GM12878 (cell line): Measurements from ENCODE around the gene FAM47E. TPM values are rescaled to one million over a fixed set of nuclear protein-coding genes. Genes with fewer than 3 reads are reported as not detected.

Source experiments
- ATAC-seq: fragments of 200-7000 bp; cut with Tn5 transposase; 3 replicates; pipeline ENCODE4 v1.9.1; 2020; ENCODE audit warnings: mild to moderate bottlenecking, moderate library complexity
- BruUV-seq: library from RNA; stranded (reverse); fragments of 400-500 nt; replicated peaks from 2 replicates; lab custom pipeline; 2021; lab: Mats Ljungman, UMichigan
- CTCF ChIA-PET: fragments of 300-600 bp; sonication (Branson Sonifier 250); formaldehyde crosslinking; extraction: SDS; loops from one replicate; lab custom pipeline; 2021; ENCODE audit warnings: inconsistent platforms; lab: Yijun Ruan, JAX
- POLR2A ChIA-PET: fragments of 350-600 bp; formaldehyde crosslinking; extraction: SDS; loops from one replicate; lab custom pipeline; 2021; ENCODE audit warnings: inconsistent platforms; lab: Charles Lee
- RAD21 ChIA-PET: fragments of 300-600 bp; sonication (Branson Sonifier 250); formaldehyde crosslinking; loops from one replicate; lab custom pipeline; 2023; ENCODE audit warnings: antibody characterized with exemption; ENCODE audit not compliant: unreplicated experiment; lab: Charles Lee
- SMC1A ChIA-PET: fragments of 300-600 bp; sonication (Branson Sonifier 250); formaldehyde crosslinking; loops from one replicate; lab custom pipeline; 2023; ENCODE audit not compliant: unreplicated experiment, uncharacterized antibody; lab: Charles Lee
- DNase-seq: peaks from one replicate; pipeline ENCODE4 v3.0.0-alpha.2; 2011; ENCODE audit warnings: low read depth, low spot score
- FAIRE-seq: peaks from 3 replicates; lab custom pipeline; 2011; peaks lifted over from hg19 to GRCh38; lab: Jason Lieb, UNC
- H2AFZ ChIP-seq: 2 replicates; pipeline ENCODE4 v1.6.0; 2011; ENCODE audit warnings: low read depth, low read length, control low read depth; ENCODE audit not compliant: control insufficient read depth
- H3K27ac ChIP-seq: 2 replicates; pipeline ENCODE4 v1.5.1; 2011; ENCODE audit warnings: control low read depth; ENCODE audit not compliant: control insufficient read depth, insufficient read depth
- H3K27me3 ChIP-seq, 2 experiments: replicated peaks in 1 of 2; 2 replicates each; pipeline versions ENCODE4 v1.6.0 to v1.6.1; 2011; ENCODE audit warnings: low read length in 1 of 2; ENCODE audit not compliant: control insufficient read depth in 2 of 2, insufficient read depth in 2 of 2
- H3K36me3 ChIP-seq, 2 experiments: 2 replicates each; pipeline ENCODE4 v1.5.1; 2011; ENCODE audit warnings: low read length in 1 of 2; ENCODE audit not compliant: control insufficient read depth in 2 of 2, insufficient read depth in 2 of 2
- H3K4me1 ChIP-seq: 2 replicates; pipeline ENCODE4 v1.6.1; 2011; ENCODE audit warnings: mild to moderate bottlenecking, low read length, moderate library complexity, mixed read lengths; ENCODE audit not compliant: control insufficient read depth, insufficient read depth
- H3K4me2 ChIP-seq: 2 replicates; pipeline ENCODE4 v1.6.0; 2011; ENCODE audit warnings: control low read depth; ENCODE audit not compliant: control insufficient read depth, insufficient read depth
- H3K4me3 ChIP-seq: fragments of 200-600 bp; sonication (generic); 2 replicates; pipeline ENCODE4 v1.5.1; 2016
- H3K79me2 ChIP-seq: 2 replicates; pipeline ENCODE4 v1.6.0; 2011; ENCODE audit warnings: low read length; ENCODE audit not compliant: control insufficient read depth, insufficient read depth
- H3K9ac ChIP-seq: 2 replicates; pipeline ENCODE4 v1.8.0; 2011; ENCODE audit warnings: low read length, control low read depth, mixed read lengths; ENCODE audit not compliant: control insufficient read depth, insufficient read depth
- H3K9me3 ChIP-seq: replicated peaks from 3 replicates; pipeline ENCODE4 v1.5.1; 2011; ENCODE audit warnings: mild to moderate bottlenecking, low read length; ENCODE audit not compliant: control insufficient read depth, insufficient read depth
- H4K20me1 ChIP-seq: 2 replicates; pipeline ENCODE4 v1.6.0; 2011; ENCODE audit not compliant: control insufficient read depth, insufficient read depth
- BACH1 ChIP-seq: fragments of 450-650 bp; IDR thresholded peaks from 2 replicates; pipeline ENCODE4 v1.6.1; 2017; ENCODE audit warnings: mild to moderate bottlenecking, borderline replicate concordance
- BRCA1 ChIP-seq: IDR thresholded peaks from 2 replicates; pipeline ENCODE4 v1.6.1; 2011; ENCODE audit warnings: low read depth, low read length, improper control_type of control experiment
- CREB1 ChIP-seq: IDR thresholded peaks from 2 replicates; pipeline ENCODE4 v1.6.1; 2012; ENCODE audit warnings: low read depth, mild to moderate bottlenecking, inconsistent platforms
- CTCF ChIP-seq, 3 experiments: IDR thresholded peaks in 2 of 3; conservative IDR thresholded peaks in 1 of 3; 2 replicates each; pipeline ENCODE4 v1.5.1; 2011; ENCODE audit warnings: low read depth in 3 of 3, low read length in 3 of 3, mild to moderate bottlenecking in 3 of 3, control low read depth in 2 of 3, moderate library complexity in 2 of 3, inconsistent platforms in 1 of 3, mixed read lengths in 1 of 3; ENCODE audit not compliant: control insufficient read depth in 2 of 3, insufficient read depth in 1 of 3; ENCODE audit errors: extremely low read depth in 1 of 3
- CUX1 ChIP-seq: IDR thresholded peaks from 2 replicates; pipeline ENCODE4 v1.6.1; 2012; ENCODE audit warnings: improper control_type of control experiment, low read depth, low read length; ENCODE audit not compliant: insufficient replicate concordance
- HDGF ChIP-seq: fragments of 450-650 bp; IDR thresholded peaks from 2 replicates; pipeline ENCODE4 v1.6.1; 2016; ENCODE audit warnings: antibody characterized with exemption
- KDM1A ChIP-seq: fragments of 200-600 bp; sonication (generic); IDR thresholded peaks from 2 replicates; pipeline ENCODE4 v1.6.1; 2016; ENCODE audit warnings: borderline replicate concordance
- NFYB ChIP-seq: IDR thresholded peaks from 2 replicates; pipeline ENCODE4 v1.6.1; 2011; ENCODE audit warnings: low read depth, mild to moderate bottlenecking, low read length, improper control_type of control experiment, moderate library complexity; ENCODE audit not compliant: insufficient read depth
- PAX8 ChIP-seq: fragments of 450-650 bp; IDR thresholded peaks from 2 replicates; pipeline ENCODE4 v1.6.1; 2017; ENCODE audit warnings: mild to moderate bottlenecking, moderate library complexity
- RB1 ChIP-seq: fragments of 450-650 bp; formaldehyde crosslinking; IDR thresholded peaks from 2 replicates; pipeline ENCODE4 v1.6.1; 2017; ENCODE audit warnings: mild to moderate bottlenecking, borderline replicate concordance
- SIN3A ChIP-seq: IDR thresholded peaks from 2 replicates; pipeline ENCODE4 v1.6.1; 2012; ENCODE audit warnings: low read depth, low read length, improper control_type of control experiment
- STAT1 ChIP-seq: fragments of 450-650 bp; conservative IDR thresholded peaks from 2 replicates; pipeline ENCODE4 v1.6.1; 2014; ENCODE audit warnings: antibody characterized with exemption, mild to moderate bottlenecking
- YY1 ChIP-seq: IDR thresholded peaks from 2 replicates; pipeline ENCODE4 v1.6.1; 2011; ENCODE audit warnings: low read depth, mild to moderate bottlenecking, low read length
- WGBS: methylation state at CpG from one replicate; pipeline ENCODE4 v1.1.6; 2016; ENCODE audit warnings: low lambda C conversion rate; ENCODE audit not compliant: insufficient replicate concordance, insufficient coverage; ENCODE audit errors: missing lambda C conversion rate; 5-methylcytosine and 5-hydroxymethylcytosine counted together
- in situ Hi-C: fragments of 300-500 bp; cut with MboI; formaldehyde crosslinking; loops from 9 replicates; pipeline ENCODE4 v1.14.3; 2018; ENCODE audit warnings: mixed read lengths
- intact Hi-C: fragments of 100-400 bp; cut with micrococcal nuclease; formaldehyde crosslinking; loops from one replicate; pipeline ENCODE4 v1.14.2; 2022; ENCODE audit not compliant: unreplicated experiment
- polyA plus RNA-seq, 11 experiments: library from polyadenylated mRNA; depleted of rRNA in 4 of 11; unstranded in 6 of 11; stranded (reverse) in 5 of 11; fragments of >200 nt; fragmentation: Nextera tagmentation in 4 of 11; fragmentation: Illumina TruSeq in 1 of 11; extraction: Ambion mirVana in 4 of 11; extraction: Trizol in 1 of 11; gene quantifications; 1 replicate in 1 of 11; 2 replicates in 10 of 11; pipeline versions ENCODE4 v1.2.1 to v1.2.3, GENCODE V29; 2011 to 2016; ENCODE audit warnings: inconsistent platforms in 2 of 11, missing spikeins in 2 of 11, low read depth in 1 of 11
- total RNA-seq, 4 experiments: library from RNA; depleted of rRNA in 3 of 4; stranded (reverse); fragments of >200 nt in 3 of 4; fragmentation: Illumina TruSeq in 1 of 4; extraction: Trizol in 1 of 4; gene quantifications; 2 replicates each; pipeline versions ENCODE4 v1.2.1 to v1.2.3, GENCODE V29; 2013 to 2021
- TF ChIP-seq, protein P1 (sequence below): fragments of 150-350 bp; IDR thresholded peaks from 2 replicates; pipeline ENCODE4 v1.6.1; 2014; ENCODE audit warnings: mild to moderate bottlenecking, low read depth, low read length
- TF ChIP-seq, protein P2 (sequence below): IDR thresholded peaks from 2 replicates; pipeline ENCODE4 v1.6.1; 2011; ENCODE audit warnings: low read depth, mild to moderate bottlenecking, low read length, moderate library complexity, borderline replicate concordance; ENCODE audit errors: extremely low read depth

FAM47E gene
- total and polyA plus RNA-seq, 10 of the 15 experiments (the other 5 are each of a cell fraction or from before 2014, with no cell fraction given), result 0.03 TPM; not detected in 9

DNA sequence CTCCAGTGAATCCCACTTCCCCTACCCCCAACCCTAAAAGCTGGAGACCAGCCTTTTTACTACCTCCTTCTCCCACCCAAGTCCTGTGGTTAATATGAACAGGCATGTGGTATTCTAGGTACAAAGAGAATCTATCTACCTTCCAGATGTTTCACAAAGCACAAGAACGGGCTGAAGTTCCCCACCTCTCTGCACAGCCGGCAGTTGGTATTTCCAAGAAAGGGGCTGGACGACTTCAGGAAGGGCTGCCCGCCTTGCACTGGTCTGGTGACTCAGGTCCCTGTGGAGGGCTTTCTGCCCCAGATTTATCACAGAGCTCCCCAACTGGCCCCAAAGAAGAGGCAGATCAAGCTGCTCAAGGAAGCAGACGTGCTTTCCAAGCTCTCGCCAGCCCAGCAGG lies 4.5 kb downstream of the FAM47E start (continued):
- TF ChIP-seq, protein P1, sequence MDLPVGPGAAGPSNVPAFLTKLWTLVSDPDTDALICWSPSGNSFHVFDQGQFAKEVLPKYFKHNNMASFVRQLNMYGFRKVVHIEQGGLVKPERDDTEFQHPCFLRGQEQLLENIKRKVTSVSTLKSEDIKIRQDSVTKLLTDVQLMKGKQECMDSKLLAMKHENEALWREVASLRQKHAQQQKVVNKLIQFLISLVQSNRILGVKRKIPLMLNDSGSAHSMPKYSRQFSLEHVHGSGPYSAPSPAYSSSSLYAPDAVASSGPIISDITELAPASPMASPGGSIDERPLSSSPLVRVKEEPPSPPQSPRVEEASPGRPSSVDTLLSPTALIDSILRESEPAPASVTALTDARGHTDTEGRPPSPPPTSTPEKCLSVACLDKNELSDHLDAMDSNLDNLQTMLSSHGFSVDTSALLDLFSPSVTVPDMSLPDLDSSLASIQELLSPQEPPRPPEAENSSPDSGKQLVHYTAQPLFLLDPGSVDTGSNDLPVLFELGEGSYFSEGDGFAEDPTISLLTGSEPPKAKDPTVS, result no peak
- TF ChIP-seq YY1, result no peak
- TF ChIP-seq SIN3A, result no peak
- no peak for TF ChIP-seq HDGF
- no peak for TF ChIP-seq CREB1
- TF ChIP-seq STAT1, result no peak
- TF ChIP-seq RB1, result no peak

GRCh38 chr4:76256968-76257367 lies 5.4 kb downstream of the FAM47E start:
- Histone ChIP-seq H3K4me3 (no peak overlapping the region), H2AFZ (no peak overlapping the region), H3K9ac (no peak overlapping the region), H3K79me2 (no peaks in the 10 kb centered on the region), H3K4me2 (no peak overlapping the region), H3K27ac (no peak overlapping the region), H3K4me1 (no peaks in the 10 kb centered on the region), H3K9me3 (no peaks in the 10 kb centered on the region; the same call in 2 of the 3 replicates), H3K27me3 (no peaks in the 10 kb centered on the region; a peak in 3 of 4 replicates), H4K20me1 (no peaks in the 10 kb centered on the region), H3K36me3 (no peaks in the 10 kb centered on the region)
- WGBS, result 0% methylated on average over 1 of the region's 1 CpG
- SMC1A ChIA-PET, result no interaction called here
- CTCF ChIA-PET, result interaction anchor here (2.7 kb wide), 1 partner anchor 76 kb away, joined by 12 read pairs; no protein-coding TSS in a partner anchor
- POLR2A ChIA-PET, result no interaction called here
- no peak for FAIRE-seq
- DNase-seq, result no peak
- ATAC-seq, result no peak
- in situ Hi-C loops, result no loop called here
- intact Hi-C loops, result no loop called here
- RAD21 ChIA-PET, result no interaction called here
- no TSS peak for BruUV-seq
- TF ChIP-seq NFYB (no peak), CUX1 (no peak), BRCA1 (no peak), PAX8 (no peak), BACH1 (no peak), KDM1A (no peak), CTCF (IDR thresholded peaks at IDR 0.05 in 2 of 3, conservative IDR thresholded peaks at IDR 0.05 in 1 of 3; ENCODE audit: control insufficient read depth in 2 of 3, extremely low read depth in 1 of 3, insufficient read depth in 1 of 3, low read depth in 3 of 3, low read length in 3 of 3) (no peak)
- TF ChIP-seq, protein P2, sequence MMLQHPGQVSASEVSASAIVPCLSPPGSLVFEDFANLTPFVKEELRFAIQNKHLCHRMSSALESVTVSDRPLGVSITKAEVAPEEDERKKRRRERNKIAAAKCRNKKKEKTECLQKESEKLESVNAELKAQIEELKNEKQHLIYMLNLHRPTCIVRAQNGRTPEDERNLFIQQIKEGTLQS, result no peak
